Measurements from ENCODE around the gene IDE.

- TF ChIP-seq, protein P1, sequence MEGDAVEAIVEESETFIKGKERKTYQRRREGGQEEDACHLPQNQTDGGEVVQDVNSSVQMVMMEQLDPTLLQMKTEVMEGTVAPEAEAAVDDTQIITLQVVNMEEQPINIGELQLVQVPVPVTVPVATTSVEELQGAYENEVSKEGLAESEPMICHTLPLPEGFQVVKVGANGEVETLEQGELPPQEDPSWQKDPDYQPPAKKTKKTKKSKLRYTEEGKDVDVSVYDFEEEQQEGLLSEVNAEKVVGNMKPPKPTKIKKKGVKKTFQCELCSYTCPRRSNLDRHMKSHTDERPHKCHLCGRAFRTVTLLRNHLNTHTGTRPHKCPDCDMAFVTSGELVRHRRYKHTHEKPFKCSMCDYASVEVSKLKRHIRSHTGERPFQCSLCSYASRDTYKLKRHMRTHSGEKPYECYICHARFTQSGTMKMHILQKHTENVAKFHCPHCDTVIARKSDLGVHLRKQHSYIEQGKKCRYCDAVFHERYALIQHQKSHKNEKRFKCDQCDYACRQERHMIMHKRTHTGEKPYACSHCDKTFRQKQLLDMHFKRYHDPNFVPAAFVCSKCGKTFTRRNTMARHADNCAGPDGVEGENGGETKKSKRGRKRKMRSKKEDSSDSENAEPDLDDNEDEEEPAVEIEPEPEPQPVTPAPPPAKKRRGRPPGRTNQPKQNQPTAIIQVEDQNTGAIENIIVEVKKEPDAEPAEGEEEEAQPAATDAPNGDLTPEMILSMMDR (IDR thresholded peaks at IDR 0.05): no peak
- no peak for TF ChIP-seq POLR2A (IDR thresholded peaks at IDR 0.05)
Measured at GRCh38 chr10:92575961-92576360, 2.1 kb upstream of the IDE start.

Measured in suprapubic skin (tissue), 3 donors.